Esophagus squamous epithelium (tissue), 4 donors: Measurements from ENCODE around the gene KRT76.

Experiments used
- CTCF ChIP-seq, 6 experiments: fragments of 450-650 bp in 4 of 6; fragments of 200-600 bp in 2 of 6; sonication (generic) in 2 of 6; IDR thresholded peaks; one replicate each; pipeline ENCODE4 v1.5.1; 2016 to 2019; ENCODE audit warnings: antibody characterized with exemption in 6 of 6, mild to moderate bottlenecking in 4 of 6, moderate library complexity in 4 of 6
- POLR2A ChIP-seq, 4 donors: fragments of 450-650 bp; IDR thresholded peaks; one replicate each; pipeline ENCODE4 v1.6.1; 2017; ENCODE audit warnings: antibody characterized with exemption in 4 of 4, mild to moderate bottlenecking in 4 of 4, moderate library complexity in 3 of 4

- no peak for TF ChIP-seq CTCF (IDR thresholded peaks at IDR 0.05)
- TF ChIP-seq POLR2A (IDR thresholded peaks at IDR 0.05): no peak
Measured at GRCh38 chr12:52779914-52780313, 2.8 kb upstream of the KRT76 start.
